HCT116 (cell line): ENCODE measurements around the gene EPHB3. TPM values are rescaled to one million over a fixed set of nuclear protein-coding genes. Genes with fewer than 3 reads are reported as not detected.

Experiments used
- ATAC-seq: fragments of 200-7000 bp; cut with Tn5 transposase; 2 replicates; pipeline ENCODE4 v1.9.1; 2020; ENCODE audit warnings: mild to moderate bottlenecking, moderate library complexity
- BruUV-seq: library from RNA; stranded (reverse); fragments of 400-500 nt; replicated peaks from 2 replicates; lab custom pipeline; 2021; lab: Mats Ljungman, UMichigan
- CTCF ChIA-PET: fragments of 300-600 bp; sonication (Branson Sonifier 250); formaldehyde crosslinking; loops from one replicate; lab custom pipeline; 2021; ENCODE audit warnings: antibody characterized with exemption; lab: Charles Lee
- POLR2A ChIA-PET: fragments of 300-600, 350-600 bp; sonication (Branson Sonifier 250); formaldehyde crosslinking; loops from one replicate; lab custom pipeline; 2021; ENCODE audit warnings: antibody characterized with exemption; lab: Charles Lee
- RAD21 ChIA-PET, 2 experiments: fragments of 300-600 bp; sonication (Branson Sonifier 250); formaldehyde crosslinking; loops; one replicate each; lab custom pipeline; 2023; ENCODE audit warnings: low total read pairs in 2 of 2; ENCODE audit not compliant: uncharacterized antibody in 2 of 2, unreplicated experiment in 2 of 2, low non-redundant PET in 1 of 2; lab: Charles Lee
- DNase-seq: peaks from one replicate; pipeline ENCODE4 v3.0.0-alpha.2; 2010; ENCODE audit warnings: low read depth, low spot score
- H2AFZ ChIP-seq: fragments of 200-600 bp; shearing (Covaris generic), sonication (generic); 2 replicates; pipeline ENCODE4 v1.6.1; 2017; ENCODE audit warnings: low read depth, mixed run types, mixed read lengths, antibody characterized with exemption, low read length; ENCODE audit not compliant: poor library complexity, severe bottlenecking
- H3K27ac ChIP-seq: 2 replicates; pipeline ENCODE4 v1.5.1; 2012; ENCODE audit warnings: low read depth, low read length
- H3K27me3 ChIP-seq: fragments of 200-600 bp; sonication (generic); 2 replicates; pipeline ENCODE4 v1.6.1; 2016; ENCODE audit warnings: mixed run types, low read length, mixed read lengths; ENCODE audit not compliant: insufficient read depth
- H3K36me3 ChIP-seq, 2 experiments: fragments of 200-500 bp in 1 of 2; fragments of 200-600 bp in 1 of 2; sonication (Bioruptor generic) in 1 of 2; sonication (generic) in 1 of 2; 2 replicates each; pipeline versions ENCODE4 v1.5.1 to v1.6.1; 2014 to 2016; ENCODE audit warnings: low read length in 2 of 2, inconsistent platforms in 1 of 2, mixed read lengths in 1 of 2, mixed run types in 1 of 2; ENCODE audit not compliant: insufficient read depth in 2 of 2, control insufficient read depth in 1 of 2
- H3K4me1 ChIP-seq, 2 experiments: fragments of 200-600 bp in 1 of 2; sonication (generic) in 1 of 2; 2 replicates each; pipeline versions ENCODE4 v1.5.1 to v1.6.1; 2012 to 2017; ENCODE audit warnings: low read length in 2 of 2, inconsistent platforms in 1 of 2, mild to moderate bottlenecking in 1 of 2, mixed read lengths in 1 of 2, mixed run types in 1 of 2, moderate library complexity in 1 of 2; ENCODE audit not compliant: insufficient read depth in 2 of 2, control insufficient read depth in 1 of 2
- H3K4me2 ChIP-seq: fragments of 200-600 bp; sonication (generic); 2 replicates; pipeline ENCODE4 v1.6.1; 2017; ENCODE audit warnings: mixed run types, low read length, mixed read lengths
- H3K4me3 ChIP-seq, 2 experiments: fragments of 200-600 bp in 1 of 2; sonication (generic) in 1 of 2; replicated peaks in 1 of 2; 2 replicates each; pipeline ENCODE4 v1.5.1; 2011 to 2016; ENCODE audit warnings: low read length in 2 of 2, control low read depth in 1 of 2, low read depth in 1 of 2, mild to moderate bottlenecking in 1 of 2, mixed read lengths in 1 of 2, mixed run types in 1 of 2
- H3K79me2 ChIP-seq: fragments of 200-600 bp; sonication (generic); 2 replicates; pipeline ENCODE4 v1.6.1; 2017; ENCODE audit warnings: mild to moderate bottlenecking, mixed run types, low read length, moderate library complexity, mixed read lengths; ENCODE audit not compliant: insufficient read depth
- H3K9ac ChIP-seq: fragments of 200-600 bp; sonication (generic); 2 replicates; pipeline ENCODE4 v1.6.1; 2016; ENCODE audit warnings: low read length, mixed read lengths
- H3K9me2 ChIP-seq: fragments of 200-600 bp; sonication (generic), shearing (Covaris generic); 2 replicates; pipeline ENCODE4 v1.6.1; 2017; ENCODE audit warnings: mixed run types, mild to moderate bottlenecking, moderate library complexity; ENCODE audit not compliant: insufficient read depth
- H3K9me3 ChIP-seq, 2 experiments: fragments of 200-500 bp in 1 of 2; fragments of 200-600 bp in 1 of 2; sonication (Bioruptor generic) in 1 of 2; sonication (generic) in 1 of 2; 2 replicates each; pipeline ENCODE4 v1.6.1; 2014 to 2017; ENCODE audit warnings: low read length in 2 of 2, mixed read lengths in 2 of 2, inconsistent platforms in 1 of 2, low read depth in 1 of 2, mild to moderate bottlenecking in 1 of 2, mixed run types in 1 of 2, moderate library complexity in 1 of 2; ENCODE audit not compliant: control insufficient read depth in 1 of 2, insufficient read depth in 1 of 2
- H4K20me1 ChIP-seq: fragments of 200-600 bp; sonication (generic), shearing (Covaris generic); 2 replicates; pipeline ENCODE4 v1.6.1; 2017; ENCODE audit warnings: mixed run types, mild to moderate bottlenecking, moderate library complexity; ENCODE audit not compliant: insufficient read depth
- CBX3 ChIP-seq: IDR thresholded peaks from 2 replicates; pipeline ENCODE4 v1.6.1; 2012; ENCODE audit warnings: low read depth
- CEBPB ChIP-seq: IDR thresholded peaks from 2 replicates; pipeline ENCODE4 v1.6.1; 2012; ENCODE audit warnings: low read depth
- EGR1 ChIP-seq: IDR thresholded peaks from 2 replicates; pipeline ENCODE4 v1.6.1; 2012; ENCODE audit warnings: low read depth
- ELF1 ChIP-seq: IDR thresholded peaks from 2 replicates; pipeline ENCODE4 v1.6.1; 2012; ENCODE audit warnings: low read depth, borderline replicate concordance
- EZH2 ChIP-seq: fragments of 200-600 bp; sonication (generic); IDR thresholded peaks from 2 replicates; pipeline ENCODE4 v1.6.1; 2017; ENCODE audit warnings: antibody characterized with exemption, mixed run types
- FOSL1 ChIP-seq: IDR thresholded peaks from 2 replicates; pipeline ENCODE4 v1.6.1; 2012; ENCODE audit warnings: low read depth
- JUND ChIP-seq: IDR thresholded peaks from 2 replicates; pipeline ENCODE4 v1.6.1; 2012
- POLR2A ChIP-seq: IDR thresholded peaks from 2 replicates; pipeline ENCODE4 v1.7.0; 2011; ENCODE audit warnings: borderline replicate concordance; ENCODE audit not compliant: insufficient read depth, insufficient read length; ENCODE audit errors: extremely low read depth
- POLR2AphosphoS5 ChIP-seq: IDR thresholded peaks from 2 replicates; pipeline ENCODE4 v1.6.1; 2011; ENCODE audit warnings: mild to moderate bottlenecking, low read depth, low read length, moderate library complexity
- RAD21 ChIP-seq: IDR thresholded peaks from 2 replicates; pipeline ENCODE4 v1.6.1; 2012; ENCODE audit warnings: low read depth, mild to moderate bottlenecking
- SIN3A ChIP-seq: IDR thresholded peaks from 2 replicates; pipeline ENCODE4 v1.6.1; 2012; ENCODE audit warnings: low read depth
- TCF7L2 ChIP-seq: IDR thresholded peaks from 2 replicates; pipeline ENCODE4 v1.7.0; 2011; ENCODE audit warnings: borderline replicate concordance, inconsistent platforms; ENCODE audit not compliant: insufficient read depth, insufficient read length; ENCODE audit errors: extremely low read depth
- ZFX ChIP-seq: fragments of 450-650 bp; IDR thresholded peaks from 2 replicates; pipeline ENCODE4 v1.6.1; 2017
- ZNF274 ChIP-seq: fragments of 200-500 bp; sonication (Bioruptor generic); IDR thresholded peaks from 2 replicates; pipeline ENCODE4 v1.6.1; 2014; ENCODE audit warnings: mild to moderate bottlenecking, low read depth, low read length, inconsistent platforms
- intact Hi-C: fragments of 100-400 bp; cut with micrococcal nuclease; formaldehyde crosslinking; loops from 2 replicates; pipeline ENCODE4 v1.10.0; 2022
- total RNA-seq: library from RNA; stranded (reverse); gene quantifications from one replicate; pipeline ENCODE4 v1.2.1, GENCODE V29; 2021; ENCODE audit not compliant: unreplicated experiment
- TF ChIP-seq, protein P1 (sequence below): IDR thresholded peaks from 2 replicates; pipeline ENCODE4 v1.6.1; 2012
- TF ChIP-seq, protein P2 (sequence below): IDR thresholded peaks from 2 replicates; pipeline ENCODE4 v1.6.1; 2012
- TF ChIP-seq, protein P3 (sequence below), 3 experiments: fragments of 200-600 bp in 1 of 3; sonication (generic) in 1 of 3; IDR thresholded peaks in 2 of 3; conservative IDR thresholded peaks in 1 of 3; 2 replicates each; pipeline ENCODE4 v1.5.1; 2012 to 2017; ENCODE audit warnings: low read depth in 2 of 3, low read length in 2 of 3, antibody characterized with exemption in 1 of 3, borderline replicate concordance in 1 of 3, control low read depth in 1 of 3, mild to moderate bottlenecking in 1 of 3, mixed read lengths in 1 of 3, mixed run types in 1 of 3, moderate library complexity in 1 of 3; ENCODE audit not compliant: insufficient read depth in 1 of 3
- TF ChIP-seq, protein P4 (sequence below): IDR thresholded peaks from 2 replicates; pipeline ENCODE4 v1.6.1; 2011; ENCODE audit warnings: mild to moderate bottlenecking, low read length, moderate library complexity; ENCODE audit not compliant: insufficient replicate concordance; ENCODE audit errors: extremely low read depth

Gene EPHB3
- total RNA-seq, 1 experiment from 2014 or later: 6.5 TPM

DNA sequence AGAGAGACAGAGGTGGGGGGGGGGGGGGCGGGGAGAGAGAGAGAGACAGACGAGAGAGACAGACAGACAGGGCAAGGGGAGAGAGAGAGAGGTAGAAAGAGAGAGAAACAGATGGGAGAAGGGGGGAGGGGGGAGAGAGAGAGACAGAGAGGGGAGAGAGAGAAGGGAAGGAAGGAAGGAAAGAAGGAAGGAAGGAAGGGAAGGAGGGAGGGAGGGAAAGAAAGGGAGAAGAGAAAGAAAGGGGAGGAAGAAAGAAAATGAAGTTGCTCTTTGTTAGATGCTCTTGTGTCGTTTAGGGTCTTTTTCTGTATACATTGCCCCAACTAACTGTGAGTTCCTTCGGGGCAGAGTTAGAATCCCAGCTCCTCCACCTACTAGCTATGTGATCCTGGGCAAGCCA is 19.0 kb upstream of the EPHB3 start:
- H3K27me3 ChIP-seq: no peaks in the 10 kb centered on the region
- H2AFZ ChIP-seq: no peak overlapping the region
- ChIA-PET RAD21 (interaction anchor here (0.6 to 2.7 kb wide), 2 partner anchors 155 to 171 kb away, joined by 7 to 19 read pairs; no protein-coding TSS in a partner anchor), POLR2A (interaction anchor here (1.1 to 1.4 kb wide), 2 partner anchors 170 to 171 kb away, joined by 3 read pairs; no protein-coding TSS in a partner anchor), CTCF (interaction anchor here (0.7 to 6.8 kb wide), 5 partner anchors 61 to 206 kb away, joined by 3 to 152 read pairs (median 3); no protein-coding TSS in a partner anchor)
- no peak overlapping the region for H3K4me3 ChIP-seq
- no peak overlapping the region for H3K9ac ChIP-seq
- ATAC-seq (no peak), DNase-seq (no peak)
- H3K9me3 ChIP-seq: no peaks in the 10 kb centered on the region
- no peak overlapping the region for H3K4me2 ChIP-seq
- H3K36me3 ChIP-seq: no peaks in the 10 kb centered on the region
- H3K4me1 ChIP-seq: peaks cover 0 to 11% of the 10 kb centered on the region in 2 experiments; a peak in 2 of 4 replicates
- no TSS peak for BruUV-seq
- no peak overlapping the region for H3K27ac ChIP-seq
- intact Hi-C loops: loop anchor here (5.0 kb wide), 1 partner anchor 645 kb away; no protein-coding TSS in a partner anchor
- no peaks in the 10 kb centered on the region for H3K9me2 ChIP-seq
- H3K79me2 ChIP-seq: no peaks in the 10 kb centered on the region
- TF ChIP-seq RAD21 (no peak), EGR1 (no peak), POLR2A (no peak), SIN3A (no peak), EZH2 (no peak), CEBPB (no peak), TCF7L2 (no peak), FOSL1 (no peak), ELF1 (no peak), CBX3 (no peak), POLR2AphosphoS5 (no peak), JUND (no peak), ZNF274 (no peak), ZFX (no peak)
- TF ChIP-seq, protein P1, sequence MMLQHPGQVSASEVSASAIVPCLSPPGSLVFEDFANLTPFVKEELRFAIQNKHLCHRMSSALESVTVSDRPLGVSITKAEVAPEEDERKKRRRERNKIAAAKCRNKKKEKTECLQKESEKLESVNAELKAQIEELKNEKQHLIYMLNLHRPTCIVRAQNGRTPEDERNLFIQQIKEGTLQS: no peak
- TF ChIP-seq, protein P2, sequence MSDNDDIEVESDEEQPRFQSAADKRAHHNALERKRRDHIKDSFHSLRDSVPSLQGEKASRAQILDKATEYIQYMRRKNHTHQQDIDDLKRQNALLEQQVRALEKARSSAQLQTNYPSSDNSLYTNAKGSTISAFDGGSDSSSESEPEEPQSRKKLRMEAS: no peak
- TF ChIP-seq, protein P3, sequence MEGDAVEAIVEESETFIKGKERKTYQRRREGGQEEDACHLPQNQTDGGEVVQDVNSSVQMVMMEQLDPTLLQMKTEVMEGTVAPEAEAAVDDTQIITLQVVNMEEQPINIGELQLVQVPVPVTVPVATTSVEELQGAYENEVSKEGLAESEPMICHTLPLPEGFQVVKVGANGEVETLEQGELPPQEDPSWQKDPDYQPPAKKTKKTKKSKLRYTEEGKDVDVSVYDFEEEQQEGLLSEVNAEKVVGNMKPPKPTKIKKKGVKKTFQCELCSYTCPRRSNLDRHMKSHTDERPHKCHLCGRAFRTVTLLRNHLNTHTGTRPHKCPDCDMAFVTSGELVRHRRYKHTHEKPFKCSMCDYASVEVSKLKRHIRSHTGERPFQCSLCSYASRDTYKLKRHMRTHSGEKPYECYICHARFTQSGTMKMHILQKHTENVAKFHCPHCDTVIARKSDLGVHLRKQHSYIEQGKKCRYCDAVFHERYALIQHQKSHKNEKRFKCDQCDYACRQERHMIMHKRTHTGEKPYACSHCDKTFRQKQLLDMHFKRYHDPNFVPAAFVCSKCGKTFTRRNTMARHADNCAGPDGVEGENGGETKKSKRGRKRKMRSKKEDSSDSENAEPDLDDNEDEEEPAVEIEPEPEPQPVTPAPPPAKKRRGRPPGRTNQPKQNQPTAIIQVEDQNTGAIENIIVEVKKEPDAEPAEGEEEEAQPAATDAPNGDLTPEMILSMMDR (IDR thresholded peaks at IDR 0.05 in 2 of 3, conservative IDR thresholded peaks at IDR 0.05 in 1 of 3; ENCODE audit: borderline replicate concordance in 1 of 3, insufficient read depth in 1 of 3, low read depth in 2 of 3, low read length in 2 of 3): no peak
- TF ChIP-seq, protein P4, sequence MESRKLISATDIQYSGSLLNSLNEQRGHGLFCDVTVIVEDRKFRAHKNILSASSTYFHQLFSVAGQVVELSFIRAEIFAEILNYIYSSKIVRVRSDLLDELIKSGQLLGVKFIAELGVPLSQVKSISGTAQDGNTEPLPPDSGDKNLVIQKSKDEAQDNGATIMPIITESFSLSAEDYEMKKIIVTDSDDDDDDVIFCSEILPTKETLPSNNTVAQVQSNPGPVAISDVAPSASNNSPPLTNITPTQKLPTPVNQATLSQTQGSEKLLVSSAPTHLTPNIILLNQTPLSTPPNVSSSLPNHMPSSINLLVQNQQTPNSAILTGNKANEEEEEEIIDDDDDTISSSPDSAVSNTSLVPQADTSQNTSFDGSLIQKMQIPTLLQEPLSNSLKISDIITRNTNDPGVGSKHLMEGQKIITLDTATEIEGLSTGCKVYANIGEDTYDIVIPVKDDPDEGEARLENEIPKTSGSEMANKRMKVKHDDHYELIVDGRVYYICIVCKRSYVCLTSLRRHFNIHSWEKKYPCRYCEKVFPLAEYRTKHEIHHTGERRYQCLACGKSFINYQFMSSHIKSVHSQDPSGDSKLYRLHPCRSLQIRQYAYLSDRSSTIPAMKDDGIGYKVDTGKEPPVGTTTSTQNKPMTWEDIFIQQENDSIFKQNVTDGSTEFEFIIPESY: no peak
- H4K20me1 ChIP-seq: no peaks in the 10 kb centered on the region
